ENCODE measurements around the gene PDE4B. TPM values are rescaled to one million over a fixed set of nuclear protein-coding genes. Genes with fewer than 3 reads are reported as not detected.

The PDE4B gene
- total and polyA plus RNA-seq, 7 donors, result 4.1 to 191 (median 16.3) TPM

GRCh38 chr1:66266756-66267155 is 474.1 kb downstream of the PDE4B start:
- Histone ChIP-seq H3K4me3 (peak overlapping the region; percentile 54), H3K36me3 (ENCODE audit: insufficient read depth in 1 of 2, low read depth in 1 of 2) (no peaks in the 10 kb centered on the region), H3K4me1 (peaks cover 72% of the 10 kb centered on the region), H3K27ac (peak overlapping the region; percentile 88), H3K9me3 (no peaks in the 10 kb centered on the region), H3K27me3 (ENCODE audit: insufficient read depth in 3 of 3, low read length in 2 of 3) (no peaks in the 10 kb centered on the region)
- 21 to 28% (median 28%) methylated on average over 3 of the region's 3 CpGs for WGBS, 3 donors
- intact Hi-C loops (cut with DNase I), result no loop called here
- no peak for ATAC-seq
- TF ChIP-seq CTCF (IDR thresholded peaks at IDR 0.05), result no peak
- DNase-seq, result no peak

- intact Hi-C loops (cut with DNase I), result no loop called here
- H3K4me3 ChIP-seq, result peak overlapping the region; percentile 54
- H3K4me1 ChIP-seq, result peaks cover 74% of the 10 kb centered on the region
- H3K9me3 ChIP-seq, result no peaks in the 10 kb centered on the region
- H3K36me3 ChIP-seq (ENCODE audit: insufficient read depth in 1 of 2, low read depth in 1 of 2), result no peaks in the 10 kb centered on the region
- WGBS, 3 donors, result 24 to 35% (median 27%) methylated on average over 7 of the region's 7 CpGs
- TF ChIP-seq CTCF (IDR thresholded peaks at IDR 0.05), result no peak
- H3K27ac ChIP-seq, result peak overlapping the region; percentile 88
- DNase-seq, result no peak
- ATAC-seq, result no peak
- no peaks in the 10 kb centered on the region for H3K27me3 ChIP-seq (ENCODE audit: insufficient read depth in 3 of 3, low read length in 2 of 3)
Observed at GRCh38 chr1:66267201-66267940, 474.7 kb downstream of the PDE4B start.

- no peaks in the 10 kb centered on the region for H3K9me3 ChIP-seq
- WGBS, 3 donors, result 40 to 62% (median 46%) methylated on average over 5 of the region's 5 CpGs
- no peak for DNase-seq
- H3K27ac ChIP-seq, result peak overlapping the region; percentile 88
- intact Hi-C loops (cut with DNase I), result no loop called here
- no peak for TF ChIP-seq CTCF (IDR thresholded peaks at IDR 0.05)
- ATAC-seq, result no peak
- no peaks in the 10 kb centered on the region for H3K36me3 ChIP-seq (ENCODE audit: insufficient read depth in 1 of 2, low read depth in 1 of 2)
- H3K4me3 ChIP-seq, result peak overlapping the region; percentile 41
- no peaks in the 10 kb centered on the region for H3K27me3 ChIP-seq (ENCODE audit: insufficient read depth in 3 of 3, low read length in 2 of 3)
- peaks cover 75% of the 10 kb centered on the region for H3K4me1 ChIP-seq
Observed at GRCh38 chr1:66269222-66269621, 476.5 kb downstream of the PDE4B start.

- Histone ChIP-seq H3K9me3 (no peaks in the 10 kb centered on the region), H3K27ac (peak overlapping the region; percentile 88), H3K4me1 (peaks cover 73% of the 10 kb centered on the region), H3K4me3 (peak overlapping the region; percentile 41), H3K36me3 (ENCODE audit: insufficient read depth in 1 of 2, low read depth in 1 of 2) (no peaks in the 10 kb centered on the region), H3K27me3 (ENCODE audit: insufficient read depth in 3 of 3, low read length in 2 of 3) (no peaks in the 10 kb centered on the region)
- no peak for DNase-seq
- WGBS, 3 donors, result 30 to 46% (median 34%) methylated on average over 5 of the region's 5 CpGs
- peak; percentile 66 to 82 (median 80) for ATAC-seq
- no peak for TF ChIP-seq CTCF (IDR thresholded peaks at IDR 0.05)
- intact Hi-C loops (cut with DNase I), result loop anchor here (2.0 to 5.0 kb wide), 3 partner anchors 31 to 61 kb away; no protein-coding TSS in a partner anchor
Observed at GRCh38 chr1:66270119-66270812, 477.6 kb downstream of the PDE4B start.

All from psoas muscle (tissue), 8 donors.